Measurements from ENCODE around the gene GRIP2.

DNA sequence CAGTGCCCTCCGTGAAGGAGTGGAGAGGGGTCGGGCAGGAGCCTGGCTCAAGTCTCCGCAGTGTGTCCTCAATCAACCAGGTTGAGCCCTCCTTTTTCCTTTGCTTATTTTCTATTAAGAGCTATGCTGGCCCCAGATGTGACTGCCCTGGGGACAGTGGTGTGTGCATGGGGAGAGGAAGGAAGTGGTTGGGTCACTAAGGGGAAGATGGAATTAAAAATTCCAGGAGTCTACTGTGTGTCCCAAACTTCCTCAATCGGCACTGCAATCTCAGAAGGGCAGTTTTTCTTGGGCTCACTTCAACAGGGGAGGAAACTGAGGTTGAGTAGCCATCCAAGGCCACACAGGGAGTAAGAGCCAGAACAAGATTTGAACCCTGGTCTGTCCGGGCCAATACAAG is 13.7 kb upstream of the GRIP2 start:
- TF ChIP-seq, protein P1, sequence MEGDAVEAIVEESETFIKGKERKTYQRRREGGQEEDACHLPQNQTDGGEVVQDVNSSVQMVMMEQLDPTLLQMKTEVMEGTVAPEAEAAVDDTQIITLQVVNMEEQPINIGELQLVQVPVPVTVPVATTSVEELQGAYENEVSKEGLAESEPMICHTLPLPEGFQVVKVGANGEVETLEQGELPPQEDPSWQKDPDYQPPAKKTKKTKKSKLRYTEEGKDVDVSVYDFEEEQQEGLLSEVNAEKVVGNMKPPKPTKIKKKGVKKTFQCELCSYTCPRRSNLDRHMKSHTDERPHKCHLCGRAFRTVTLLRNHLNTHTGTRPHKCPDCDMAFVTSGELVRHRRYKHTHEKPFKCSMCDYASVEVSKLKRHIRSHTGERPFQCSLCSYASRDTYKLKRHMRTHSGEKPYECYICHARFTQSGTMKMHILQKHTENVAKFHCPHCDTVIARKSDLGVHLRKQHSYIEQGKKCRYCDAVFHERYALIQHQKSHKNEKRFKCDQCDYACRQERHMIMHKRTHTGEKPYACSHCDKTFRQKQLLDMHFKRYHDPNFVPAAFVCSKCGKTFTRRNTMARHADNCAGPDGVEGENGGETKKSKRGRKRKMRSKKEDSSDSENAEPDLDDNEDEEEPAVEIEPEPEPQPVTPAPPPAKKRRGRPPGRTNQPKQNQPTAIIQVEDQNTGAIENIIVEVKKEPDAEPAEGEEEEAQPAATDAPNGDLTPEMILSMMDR (IDR thresholded peaks at IDR 0.05; ENCODE audit: low read length): no peak
- TF ChIP-seq EZH2 (IDR thresholded peaks at IDR 0.05; ENCODE audit: borderline replicate concordance, low read length): no peak

All from OCI-LY1 (cell line).